Colonic mucosa (tissue), 4 donors: Measurements from ENCODE around the gene TSACC. TPM values are rescaled to one million over a fixed set of nuclear protein-coding genes. Genes with fewer than 3 reads are reported as not detected.
"Not testable (repeated sequence)": the region's sequence is repeated elsewhere in the genome, so short reads cannot be mapped to it uniquely, and the experiment has no call there.

ENCODE experiments used
- DNase-seq: peaks from one replicate; pipeline ENCODE4 v3.0.0-alpha.2; 2020
- H3K27ac ChIP-seq: fragments of 200-600 bp; one replicate; pipeline ENCODE4 v1.8.0; 2021
- H3K27me3 ChIP-seq: fragments of 200-600 bp; one replicate; pipeline ENCODE4 v1.8.0; 2021
- H3K36me3 ChIP-seq: fragments of 200-600 bp; one replicate; pipeline ENCODE4 v1.8.0; 2021
- H3K4me1 ChIP-seq: fragments of 200-600 bp; one replicate; pipeline ENCODE4 v1.8.0; 2021; ENCODE audit warnings: mild to moderate bottlenecking
- H3K4me3 ChIP-seq: fragments of 200-600 bp; one replicate; pipeline ENCODE4 v1.8.0; 2021
- H3K9ac ChIP-seq, 2 donors: one replicate each; pipeline ENCODE4 v1.7.0; 2013; ENCODE audit warnings: control low read depth in 2 of 2, low read depth in 2 of 2, low read length in 2 of 2
- H3K9me3 ChIP-seq: fragments of 200-600 bp; one replicate; pipeline ENCODE4 v1.8.0; 2021
- intact Hi-C: fragments of 100-400 bp; cut with DNase I; formaldehyde crosslinking; loops from one replicate; pipeline ENCODE4 v1.14.1; 2022
- total RNA-seq, 2 donors: library from RNA; stranded (reverse); fragmentation: NEBNext Ultra II Directional in 1 of 2; extraction: Animal tissue kit (Norgen Biotek cat#: 25700) in 1 of 2; gene quantifications; one replicate each; pipeline ENCODE4 v1.2.1, GENCODE V29; 2021
- TF ChIP-seq, protein P1 (sequence below): fragments of 200-600 bp; IDR thresholded peaks from one replicate; pipeline ENCODE4 v1.8.0; 2022; ENCODE audit warnings: antibody characterized with exemption, mild to moderate bottlenecking
- donor health status: healthy.
- donor health status: DM: no; HTN: no; CAD: no.
- donor health status: DM: no; HTN: no; CAD: no.

Gene TSACC
- total RNA-seq, 2 donors from 2014 or later, result not detected

DNA sequence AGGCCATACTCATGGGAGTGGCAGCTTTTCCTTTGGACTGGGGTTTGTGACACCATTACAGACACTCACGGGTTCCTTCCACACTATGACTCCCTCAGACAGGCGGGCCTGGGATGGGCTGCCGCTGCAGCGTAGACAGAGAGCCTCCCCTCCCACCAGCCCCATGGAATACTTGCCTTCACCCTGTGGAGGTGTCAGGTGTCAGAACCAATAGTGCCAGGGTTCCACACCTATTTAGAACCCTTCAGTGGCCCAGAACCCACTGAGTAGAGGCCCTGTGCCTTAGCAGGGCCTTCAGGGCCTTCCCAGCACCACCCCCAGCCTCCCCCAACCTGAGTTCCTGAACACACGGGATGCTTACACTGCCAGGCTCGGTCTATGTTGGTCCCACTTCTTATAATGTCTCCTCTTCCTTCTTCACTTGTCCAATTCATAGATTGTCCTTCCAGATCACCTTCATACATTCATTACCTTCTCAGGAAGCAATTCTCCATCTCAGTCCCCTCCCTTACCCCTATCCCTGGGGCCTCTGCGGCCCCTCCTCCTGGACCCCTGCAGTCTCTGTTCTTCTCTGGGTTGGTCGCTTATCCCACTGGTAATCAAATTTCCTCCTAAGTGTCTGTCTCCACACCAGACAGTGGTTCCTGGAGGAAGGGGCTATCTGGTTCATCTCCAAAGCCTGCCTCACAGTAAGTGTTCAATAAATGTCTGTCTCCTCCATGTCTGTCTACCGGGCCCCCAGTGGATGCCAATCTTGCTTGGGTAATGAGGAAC, 29.2 kb downstream of the TSACC start:
- H3K36me3 ChIP-seq, result no peaks in the 10 kb centered on the region
- TF ChIP-seq, protein P1, sequence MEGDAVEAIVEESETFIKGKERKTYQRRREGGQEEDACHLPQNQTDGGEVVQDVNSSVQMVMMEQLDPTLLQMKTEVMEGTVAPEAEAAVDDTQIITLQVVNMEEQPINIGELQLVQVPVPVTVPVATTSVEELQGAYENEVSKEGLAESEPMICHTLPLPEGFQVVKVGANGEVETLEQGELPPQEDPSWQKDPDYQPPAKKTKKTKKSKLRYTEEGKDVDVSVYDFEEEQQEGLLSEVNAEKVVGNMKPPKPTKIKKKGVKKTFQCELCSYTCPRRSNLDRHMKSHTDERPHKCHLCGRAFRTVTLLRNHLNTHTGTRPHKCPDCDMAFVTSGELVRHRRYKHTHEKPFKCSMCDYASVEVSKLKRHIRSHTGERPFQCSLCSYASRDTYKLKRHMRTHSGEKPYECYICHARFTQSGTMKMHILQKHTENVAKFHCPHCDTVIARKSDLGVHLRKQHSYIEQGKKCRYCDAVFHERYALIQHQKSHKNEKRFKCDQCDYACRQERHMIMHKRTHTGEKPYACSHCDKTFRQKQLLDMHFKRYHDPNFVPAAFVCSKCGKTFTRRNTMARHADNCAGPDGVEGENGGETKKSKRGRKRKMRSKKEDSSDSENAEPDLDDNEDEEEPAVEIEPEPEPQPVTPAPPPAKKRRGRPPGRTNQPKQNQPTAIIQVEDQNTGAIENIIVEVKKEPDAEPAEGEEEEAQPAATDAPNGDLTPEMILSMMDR, result no peak
- no peak overlapping the region for H3K9ac ChIP-seq
- intact Hi-C loops, result no loop called here
- no peak overlapping the region for H3K27ac ChIP-seq
- no peaks in the 10 kb centered on the region for H3K27me3 ChIP-seq
- no peak overlapping the region for H3K4me3 ChIP-seq
- no peaks in the 10 kb centered on the region for H3K9me3 ChIP-seq
- H3K4me1 ChIP-seq, result no peaks in the 10 kb centered on the region
- DNase-seq, result no peak

DNA sequence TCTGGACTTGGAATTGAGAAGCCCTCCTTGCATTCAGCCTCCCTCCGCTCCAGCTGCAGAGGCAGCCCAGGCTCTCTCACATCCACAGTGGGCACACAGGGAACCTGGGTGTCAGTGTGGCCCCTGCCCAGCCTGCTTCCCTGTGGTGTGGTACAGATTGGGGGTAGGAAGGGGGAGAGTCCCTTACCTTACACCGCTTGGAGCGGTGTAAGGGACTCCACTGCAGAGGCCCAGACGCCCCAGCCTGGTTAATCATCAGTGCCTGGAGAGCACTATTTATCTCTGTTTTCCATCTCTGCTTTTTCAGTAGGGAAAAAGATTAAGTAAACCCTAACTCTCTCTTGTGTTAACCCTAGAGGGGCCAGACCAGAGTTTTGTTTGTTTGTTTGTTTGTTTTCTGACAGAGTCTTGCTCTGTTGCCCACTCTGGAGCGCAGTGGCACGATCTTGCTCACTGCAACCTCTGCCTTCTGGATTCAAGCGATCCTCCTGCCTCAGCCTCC, 29.9 kb downstream of the TSACC start:
- H3K4me3 ChIP-seq, result no peak overlapping the region
- no peak overlapping the region for H3K9ac ChIP-seq
- intact Hi-C loops, result no loop called here

DNA sequence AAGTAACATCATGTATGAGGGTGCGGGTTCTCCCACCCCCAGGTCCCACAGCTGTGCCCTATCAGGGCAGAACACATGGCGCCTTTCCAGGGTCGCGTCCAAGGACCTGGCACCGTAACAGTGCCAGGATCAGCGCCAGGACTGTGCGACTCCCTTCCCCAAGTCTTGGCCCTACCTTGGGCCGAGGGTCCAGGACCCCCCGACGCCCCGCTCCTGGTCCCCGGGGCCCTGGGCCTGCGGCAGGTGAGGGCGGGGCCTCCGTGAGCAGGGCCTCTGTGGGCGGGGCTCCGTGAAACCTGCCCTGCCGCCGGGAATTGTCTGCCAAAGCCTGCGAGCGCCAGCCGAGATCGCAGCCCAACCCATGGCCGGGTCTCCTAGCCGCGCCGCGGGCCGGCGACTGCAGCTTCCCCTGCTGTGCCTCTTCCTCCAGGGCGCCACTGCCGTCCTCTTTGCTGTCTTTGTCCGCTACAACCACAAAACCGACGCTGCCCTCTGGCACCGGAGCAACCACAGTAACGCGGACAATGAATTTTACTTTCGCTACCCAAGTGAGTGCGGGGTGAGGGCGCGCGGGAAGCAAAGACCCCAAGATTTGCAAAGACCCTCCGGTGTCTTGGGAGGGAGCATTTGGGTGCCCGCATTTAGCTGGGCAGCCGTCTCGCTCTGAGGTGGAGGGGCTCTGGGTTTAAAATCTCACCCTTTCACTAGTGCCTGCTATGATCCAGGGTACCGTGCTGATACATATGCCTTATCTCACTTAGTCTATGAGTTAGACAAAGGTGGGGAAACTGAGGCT, 30.8 kb downstream of the TSACC start, which contains the start of gene RHBG:
Gene RHBG (plus strand): TSS at position 323 of the 796 bp plus-strand sequence. CDS start 39 bp downstream, at position 362.
- no peak within 1 kb of the TSS for H3K27ac ChIP-seq
- intact Hi-C loops, result no loop called here
- peak within 1 kb of the TSS; percentile 37 for H3K4me3 ChIP-seq
- H3K36me3 ChIP-seq, result no peaks in the 10 kb centered on the region
- TF ChIP-seq, protein P1, result no peak
- peak within 1 kb of the TSS; percentile 41 to 56 for H3K9ac ChIP-seq
- H3K27me3 ChIP-seq, result no peaks in the 10 kb centered on the region
- H3K4me1 ChIP-seq, result no peaks in the 10 kb centered on the region
- no peaks in the 10 kb centered on the region for H3K9me3 ChIP-seq
- peak; percentile 76 for DNase-seq

More for the DNA sequence above, 29.9 kb downstream of the TSACC start:
- TF ChIP-seq, protein P1, result no peak
- Histone ChIP-seq H3K27me3 (no peaks in the 10 kb centered on the region), H3K9me3 (no peaks in the 10 kb centered on the region), H3K4me1 (no peaks in the 10 kb centered on the region), H3K36me3 (no peaks in the 10 kb centered on the region), H3K27ac (no peak overlapping the region)
- no peak for DNase-seq

DNA sequence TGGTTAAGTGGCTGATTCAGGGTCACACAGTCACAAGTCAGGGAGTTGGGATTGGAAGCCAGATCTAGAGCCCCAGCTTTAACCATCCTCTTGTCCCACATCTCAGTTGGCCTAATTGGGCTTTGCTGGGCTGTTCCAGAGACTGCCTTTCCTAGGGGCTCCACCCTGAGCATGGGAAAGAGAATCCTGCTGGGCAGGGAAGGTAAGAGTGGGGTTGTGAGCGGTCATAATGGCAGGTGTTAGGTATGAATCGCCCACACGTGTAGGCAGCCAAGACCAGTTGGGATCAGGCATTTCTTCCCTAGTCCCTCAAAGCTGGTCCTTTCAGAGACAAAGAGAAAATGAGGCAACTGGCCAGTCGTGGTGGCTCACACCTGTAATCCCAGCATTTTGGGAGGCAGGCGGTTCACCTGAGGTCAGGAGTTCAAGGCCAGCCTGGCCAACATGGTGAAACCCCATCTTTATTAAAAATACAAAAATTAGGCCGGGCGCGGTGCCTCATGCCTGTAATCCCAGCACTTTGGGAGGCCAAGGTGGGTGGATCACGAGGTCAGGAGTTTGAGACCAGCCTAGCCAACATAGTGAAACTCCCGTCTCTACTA, 31.5 kb downstream of the TSACC start:
- H3K27me3 ChIP-seq, DNase-seq, H3K4me1 ChIP-seq, intact Hi-C loops, H3K27ac ChIP-seq, H3K9me3 ChIP-seq, H3K4me3 ChIP-seq, H3K36me3 ChIP-seq: not testable (repeated sequence)
- H3K9ac ChIP-seq, result peak overlapping the region in 1 of 2 donors; percentile 41

DNA sequence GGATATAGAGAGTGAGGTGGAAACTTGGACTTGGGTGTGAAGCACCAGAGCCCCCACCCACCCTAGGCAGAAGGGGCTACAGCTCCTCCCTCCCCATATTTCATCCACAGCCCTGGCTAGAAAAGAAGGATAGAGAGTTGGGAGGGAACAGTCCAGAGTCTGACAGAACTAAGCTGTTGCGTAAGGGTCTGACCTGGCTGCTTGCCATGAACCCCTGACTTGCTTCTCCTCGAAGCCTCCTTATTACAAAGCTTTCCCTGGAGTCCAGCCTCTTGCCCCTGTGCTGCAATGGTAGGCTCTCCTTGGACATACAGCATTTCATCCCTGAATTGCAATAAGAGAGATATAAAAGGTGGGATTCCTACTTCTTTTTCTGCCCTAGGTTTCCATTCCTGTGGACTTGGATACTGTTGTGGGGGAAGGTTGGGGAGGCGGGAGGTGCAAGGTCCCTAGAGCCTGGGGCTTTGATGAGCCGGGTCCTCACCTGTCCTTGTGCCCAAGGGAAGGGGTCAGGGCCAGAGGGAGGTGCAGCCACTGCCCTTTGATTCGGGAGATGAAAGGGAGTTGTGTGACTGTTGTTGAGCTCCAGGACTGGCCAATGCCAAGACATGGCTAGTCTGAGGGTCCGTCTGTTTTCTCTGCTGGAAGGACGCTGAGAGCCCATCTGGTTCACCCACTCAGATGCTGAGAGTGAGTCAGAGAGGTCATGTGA, 33.4 kb downstream of the TSACC start:
- intact Hi-C loops, result no loop called here
- Histone ChIP-seq H3K27ac (no peak overlapping the region), H3K4me1 (no peaks in the 10 kb centered on the region), H3K36me3 (no peaks in the 10 kb centered on the region), H3K9me3 (no peaks in the 10 kb centered on the region), H3K4me3 (no peak overlapping the region), H3K9ac (no peak overlapping the region), H3K27me3 (no peaks in the 10 kb centered on the region)
- DNase-seq, result no peak
- TF ChIP-seq, protein P1, result no peak
